Stimulated activated CD8-positive, alpha-beta memory T cell treated with anti-CD3 and anti-CD28 coated beads, Interleukin-15, amount 100 ng/mL, for 1 hour (primary cell): ENCODE results near the gene GBX2.

Experiments used
- DNase-seq: peaks from one replicate; pipeline ENCODE4 v3.0.0-alpha.2; 2020; ENCODE audit warnings: low read depth

Gene GBX2

GRCh38 chr2:236167297-236168109 is 683 bp downstream of the GBX2 start:
- DNase-seq: no peak

- DNase-seq: no peak
Observed at GRCh38 chr2:236166796-236167296, 1.3 kb downstream of the GBX2 start.

- DNase-seq: no peak
Observed at GRCh38 chr2:236165842-236166795, 2.1 kb downstream of the GBX2 start.

GRCh38 chr2:236164925-236165841 is 3.0 kb downstream of the GBX2 start:
- DNase-seq: no peak

GRCh38 chr2:236164201-236164924 is 3.8 kb downstream of the GBX2 start:
- no peak for DNase-seq

GRCh38 chr2:236163471-236164200 is 4.5 kb downstream of the GBX2 start:
- DNase-seq: no peak

- no peak for DNase-seq
Observed at GRCh38 chr2:236162882-236163470, 5.2 kb downstream of the GBX2 start.

- DNase-seq: no peak
Observed at GRCh38 chr2:236162031-236162845, 5.9 kb downstream of the GBX2 start.

- DNase-seq: no peak
Observed at GRCh38 chr2:236161531-236161930, 6.7 kb downstream of the GBX2 start.

GRCh38 chr2:236161082-236161462 is 7.1 kb downstream of the GBX2 start:
- no peak for DNase-seq

GRCh38 chr2:236160366-236161081 is 7.7 kb downstream of the GBX2 start:
- DNase-seq: no peak

GRCh38 chr2:236159778-236160170 is 8.4 kb downstream of the GBX2 start:
- no peak for DNase-seq

- no peak for DNase-seq
Observed at GRCh38 chr2:236158969-236159777, 9.0 kb downstream of the GBX2 start.

- DNase-seq: no peak
Observed at GRCh38 chr2:236157815-236158498, 10.2 kb downstream of the GBX2 start.

- DNase-seq: no peak
Observed at GRCh38 chr2:236157366-236157765, 10.8 kb downstream of the GBX2 start.

- DNase-seq: no peak
Observed at GRCh38 chr2:236156860-236157194, 11.4 kb downstream of the GBX2 start.
